Midbrain (tissue), 1 donor: ENCODE data around the gene ZC3H18.
A peak's percentile ranks its signal among the peaks of the same experiment; 100 is the strongest.

ENCODE experiments used
- DNase-seq: peaks from one replicate; lab custom pipeline; 2025; lab: John Stamatoyannopoulos, UW

ZC3H18 gene

GRCh38 chr16:88549671-88550245 is 20.4 kb upstream of the ZC3H18 start:
- no peak for DNase-seq

GRCh38 chr16:88550246-88550661 is 19.9 kb upstream of the ZC3H18 start:
- no peak for DNase-seq

- DNase-seq: no peak
Measured at GRCh38 chr16:88552166-88552565, 18.0 kb upstream of the ZC3H18 start.

DNA sequence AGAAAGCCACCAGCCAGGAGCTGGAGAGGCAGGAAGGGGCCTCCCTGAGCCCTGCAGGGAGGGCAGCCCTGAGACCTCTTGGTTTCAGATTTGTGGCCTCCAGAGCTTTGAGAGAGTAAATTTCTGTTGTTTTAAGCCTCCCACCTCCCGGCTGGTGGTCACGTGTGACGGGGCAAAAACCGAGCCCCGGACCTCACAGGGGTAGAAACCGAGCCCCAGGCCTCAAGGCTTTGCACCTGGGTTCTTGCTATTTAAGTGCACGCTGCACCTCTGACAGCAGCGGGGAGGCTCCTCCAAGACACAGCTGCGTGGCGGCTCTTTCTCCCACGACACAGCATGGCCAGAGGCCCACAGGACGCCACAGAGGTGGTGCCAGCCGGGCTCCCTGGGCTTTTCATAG is 17.4 kb upstream of the ZC3H18 start:
- DNase-seq: no peak

- no peak for DNase-seq
Measured at GRCh38 chr16:88553739-88554138, 16.5 kb upstream of the ZC3H18 start.

- no peak for DNase-seq
Measured at GRCh38 chr16:88554711-88555264, 15.4 kb upstream of the ZC3H18 start.

DNA sequence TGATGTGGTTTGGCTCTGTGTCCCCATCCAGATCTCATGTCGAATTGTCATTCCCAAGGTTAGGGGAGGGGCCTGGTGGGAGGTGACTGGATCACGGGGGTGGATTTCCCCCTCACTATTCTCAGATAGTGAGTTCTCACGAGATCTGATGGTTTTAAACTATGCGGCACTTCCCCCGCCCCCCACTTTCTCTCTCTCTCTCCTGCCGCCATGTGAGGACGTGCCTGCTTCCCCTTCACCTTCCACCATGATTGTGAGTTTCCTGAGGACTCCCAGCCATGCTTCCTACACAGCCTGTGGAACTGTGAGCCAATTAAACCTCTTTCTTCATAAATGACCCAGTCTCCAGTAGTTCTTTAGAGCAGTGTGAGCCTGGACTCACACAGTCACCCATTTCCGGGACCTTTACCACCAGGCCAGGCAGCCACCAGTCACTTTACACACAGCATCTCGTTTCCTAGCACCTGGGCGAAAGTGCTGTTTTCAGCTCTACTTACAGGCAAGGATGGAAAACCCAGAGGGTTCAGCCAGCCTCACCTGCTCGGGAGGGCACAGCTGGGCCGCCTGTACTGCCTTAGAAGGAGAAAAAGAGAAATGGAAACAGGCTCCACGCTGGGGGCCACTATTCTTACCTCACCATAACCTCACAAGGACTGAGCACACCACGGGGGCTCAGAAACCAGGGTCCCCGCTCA is 13.8 kb upstream of the ZC3H18 start:
- DNase-seq: no peak

DNA sequence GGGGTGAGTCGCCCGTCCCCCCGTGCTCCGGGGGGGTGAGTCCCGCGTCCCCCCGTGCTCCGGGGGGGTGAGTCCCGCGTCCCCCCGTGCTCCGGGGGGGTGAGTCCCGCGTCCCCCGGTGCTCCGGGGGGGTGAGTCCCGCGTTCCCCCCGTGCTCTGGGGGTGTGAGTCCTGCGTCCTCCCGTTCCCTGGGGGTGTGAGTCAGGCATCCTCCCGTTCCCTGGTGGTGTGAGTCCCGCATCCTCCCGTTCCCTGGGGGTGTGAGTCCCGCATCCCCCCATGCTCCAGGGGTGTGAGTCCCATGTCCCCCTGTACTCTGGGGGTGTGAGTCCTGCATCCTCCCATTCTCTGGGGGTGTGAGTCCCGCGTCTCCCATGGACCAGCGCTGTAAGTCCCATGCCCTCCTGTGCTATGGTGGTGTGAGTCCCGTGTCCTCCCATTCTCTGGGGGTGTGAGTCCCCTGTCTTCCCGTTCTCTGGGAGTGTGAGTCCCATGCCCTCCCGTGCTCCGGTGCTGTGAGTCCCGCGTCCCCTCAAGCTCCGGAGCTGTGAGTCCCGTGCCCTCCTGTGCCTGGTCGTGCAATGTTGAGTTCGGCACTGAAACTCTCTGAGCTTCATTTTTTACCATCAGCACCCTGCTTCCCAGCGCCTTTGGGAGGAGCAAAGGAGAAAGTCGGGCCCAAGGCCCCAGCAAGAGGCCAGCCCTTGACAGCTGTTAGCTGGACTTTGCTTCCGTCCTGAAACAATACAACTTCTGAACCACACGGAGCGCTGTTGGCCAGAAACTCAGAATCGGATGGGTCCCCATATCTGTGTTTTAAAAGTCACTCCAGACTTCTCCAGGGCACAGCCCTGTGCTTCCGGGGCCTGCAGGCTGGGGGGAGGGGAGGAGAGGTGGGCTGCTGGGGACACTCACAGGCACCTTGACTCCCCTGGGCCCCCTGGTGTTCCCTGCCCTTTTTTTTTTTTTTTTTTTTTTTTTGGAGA is 11.5 kb upstream of the ZC3H18 start:
- DNase-seq: no peak

DNA sequence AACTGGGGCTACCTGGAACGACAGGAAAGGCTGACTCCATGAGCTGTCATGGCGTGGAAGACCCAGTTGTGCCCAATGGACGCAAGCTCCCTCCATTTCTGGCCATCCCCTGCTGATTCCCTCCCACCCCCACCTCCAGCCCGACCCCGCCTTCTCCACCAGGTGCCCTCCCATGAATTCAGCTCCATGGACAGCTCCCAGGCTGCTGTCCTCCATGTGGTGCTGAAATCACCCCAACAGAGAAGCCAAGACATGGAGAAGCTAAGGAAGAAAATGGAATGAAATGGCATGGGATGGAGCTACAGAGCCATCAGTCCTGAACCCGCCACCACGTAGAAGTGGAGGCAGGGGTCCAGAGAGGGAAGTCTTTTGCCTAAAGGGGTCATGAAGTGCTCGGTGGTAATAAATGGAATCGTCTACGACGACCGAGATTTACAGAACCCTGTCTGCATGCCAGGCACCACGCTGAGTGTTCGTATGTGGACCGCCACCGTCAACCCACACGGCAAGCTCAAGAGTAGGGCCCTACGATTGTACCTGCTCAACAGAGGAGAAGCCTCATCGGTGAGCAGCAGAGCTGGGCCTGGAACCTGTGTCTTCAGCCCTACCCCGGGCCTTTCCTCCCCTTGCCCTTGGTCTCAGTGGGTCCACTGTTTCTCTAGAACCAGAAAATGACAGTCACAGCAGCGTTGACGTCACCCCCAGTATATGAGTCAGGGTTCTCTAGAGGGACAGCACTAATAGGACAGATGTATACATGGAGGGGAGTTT is 9.3 kb upstream of the ZC3H18 start:
- DNase-seq: no peak

GRCh38 chr16:88561485-88562359 is 8.5 kb upstream of the ZC3H18 start:
- DNase-seq: peak; percentile 67

DNA sequence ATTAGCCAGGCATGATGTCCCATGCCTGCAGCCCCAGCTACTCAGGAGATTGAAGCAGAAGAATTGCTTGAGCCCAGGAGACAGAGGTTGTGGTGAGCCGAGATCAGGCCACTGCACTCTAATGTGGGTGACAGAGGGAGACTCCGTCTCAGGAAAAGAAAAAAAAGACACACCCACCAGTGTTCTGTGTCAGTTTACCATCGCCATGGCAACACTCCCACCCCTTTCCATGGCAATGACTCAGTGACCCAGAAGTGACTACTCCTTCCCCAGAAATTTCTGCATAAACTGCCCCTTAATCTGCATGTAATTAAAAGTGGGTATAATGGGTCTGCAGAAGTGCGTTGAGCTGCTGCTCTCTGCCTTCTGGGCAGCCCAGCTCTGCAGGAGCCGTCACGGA is 4.0 kb upstream of the ZC3H18 start:
- no peak for DNase-seq

DNA sequence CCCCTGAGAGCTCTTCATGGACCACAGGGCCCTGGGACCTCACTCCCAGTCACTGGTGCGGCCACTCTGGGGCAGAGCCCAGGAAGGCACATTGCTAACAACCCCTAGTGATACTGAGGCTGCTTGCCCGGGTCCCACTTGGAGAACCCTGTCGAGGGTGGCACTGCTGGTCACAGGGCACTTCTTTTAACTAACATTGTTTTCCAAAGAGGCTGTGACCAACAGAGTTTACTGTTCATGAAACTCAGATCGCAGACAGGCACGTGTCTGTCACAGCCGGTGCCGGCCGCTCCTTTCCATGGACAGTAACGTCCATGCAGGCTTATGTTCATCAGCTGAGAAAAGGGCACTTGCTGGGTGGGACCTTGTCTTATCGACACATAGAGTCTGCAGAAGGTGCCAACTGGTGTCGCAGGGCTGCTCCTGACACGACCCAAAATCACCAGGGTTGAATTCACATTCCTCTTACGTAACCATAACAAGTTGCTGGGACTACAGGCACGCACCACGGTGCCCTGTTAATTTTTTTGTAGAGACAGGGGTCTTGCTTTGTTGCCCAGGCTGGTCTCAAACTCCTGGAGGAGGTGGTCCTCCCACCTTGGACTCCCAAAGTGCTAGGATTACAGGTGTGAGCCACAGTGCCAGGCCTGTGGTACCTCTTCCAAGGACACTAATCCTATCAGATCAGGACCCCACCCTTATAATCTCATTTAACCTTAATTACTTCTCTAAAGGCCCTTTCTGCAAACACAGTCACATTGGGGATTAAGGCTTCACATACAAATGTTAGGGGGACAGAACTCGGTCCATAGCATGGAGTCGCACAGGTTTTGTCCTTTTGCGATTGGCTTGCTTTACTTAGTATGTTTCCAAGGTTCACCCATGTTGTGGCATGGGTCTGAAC is 1.2 kb upstream of the ZC3H18 start:
- DNase-seq: no peak

GRCh38 chr16:88569614-88569984 is 604 bp upstream of the ZC3H18 start:
- DNase-seq: no peak

- DNase-seq: no peak
Measured at GRCh38 chr16:88570691-88571092, 489 bp downstream of the ZC3H18 start.

DNA sequence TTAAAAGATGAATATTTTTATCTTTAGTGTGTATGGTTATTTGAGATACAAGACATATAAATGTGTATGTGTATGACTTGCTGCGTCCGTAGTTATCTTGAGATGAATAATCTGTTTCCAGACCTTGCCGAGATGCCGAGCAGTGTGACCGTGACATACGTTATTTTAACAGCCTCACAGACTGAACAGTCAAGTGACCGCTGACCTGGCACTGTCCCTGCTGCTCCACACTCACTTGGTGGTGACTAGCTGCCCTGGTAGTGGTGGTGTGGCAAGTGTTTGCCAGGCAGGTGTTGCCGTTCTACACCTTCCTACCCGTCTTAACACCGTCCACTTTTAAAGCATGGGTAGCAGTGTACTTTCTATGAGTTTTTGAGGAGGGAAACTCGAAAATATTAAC is 5.0 kb downstream of the ZC3H18 start:
- no peak for DNase-seq

- no peak for DNase-seq
Measured at GRCh38 chr16:88576307-88576706, 6.1 kb downstream of the ZC3H18 start.

GRCh38 chr16:88577166-88577565 is 7.0 kb downstream of the ZC3H18 start:
- no peak for DNase-seq

DNA sequence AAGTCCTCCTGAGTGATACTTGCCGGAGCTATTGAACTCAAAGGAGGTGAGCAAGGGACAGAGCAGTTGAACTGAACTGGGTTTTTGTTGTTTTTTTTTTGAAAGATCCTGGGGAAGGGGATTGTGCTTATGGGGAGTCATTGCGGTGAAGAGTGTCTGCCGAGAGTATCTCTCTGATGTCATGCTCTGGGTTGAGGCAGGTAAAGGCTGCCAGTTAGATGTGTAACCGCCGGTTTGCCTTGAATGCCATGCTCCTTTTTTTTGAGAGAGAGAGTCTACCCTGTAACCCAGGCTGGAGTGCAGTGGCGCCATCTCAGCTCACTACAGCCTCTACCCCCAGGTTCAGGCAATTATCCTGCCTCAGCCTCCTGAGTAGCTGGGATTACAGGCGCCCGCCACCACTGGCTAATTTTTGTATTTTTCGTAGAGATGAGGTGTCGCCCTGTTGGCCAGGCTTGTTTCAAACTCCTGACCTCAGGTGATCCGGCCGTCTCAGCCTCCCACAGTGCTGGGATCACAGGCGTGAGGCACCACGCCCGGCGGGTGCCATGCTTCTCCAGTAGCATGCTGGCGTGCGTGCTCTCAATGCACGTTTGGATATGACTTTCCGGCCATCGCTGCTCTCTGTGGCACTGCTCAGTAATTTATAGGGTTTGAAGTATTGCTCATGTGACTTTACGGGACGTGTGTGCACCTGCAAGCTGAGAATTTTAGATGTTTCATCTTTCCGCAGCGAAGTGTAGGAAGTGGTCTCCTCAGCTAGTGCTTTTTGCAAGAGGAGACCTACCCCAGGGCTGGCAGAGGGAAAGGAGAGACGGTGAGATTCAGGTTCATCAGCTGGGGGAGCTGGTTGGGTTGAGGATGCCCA is 8.5 kb downstream of the ZC3H18 start:
- no peak for DNase-seq

- no peak for DNase-seq
Measured at GRCh38 chr16:88580371-88580770, 10.2 kb downstream of the ZC3H18 start.
